Measurements from ENCODE around the gene MYO1G.
"Not testable (repeated sequence)": the region's sequence is repeated elsewhere in the genome, so short reads cannot be mapped to it uniquely, and the experiment has no call there.

Gene MYO1G

DNA sequence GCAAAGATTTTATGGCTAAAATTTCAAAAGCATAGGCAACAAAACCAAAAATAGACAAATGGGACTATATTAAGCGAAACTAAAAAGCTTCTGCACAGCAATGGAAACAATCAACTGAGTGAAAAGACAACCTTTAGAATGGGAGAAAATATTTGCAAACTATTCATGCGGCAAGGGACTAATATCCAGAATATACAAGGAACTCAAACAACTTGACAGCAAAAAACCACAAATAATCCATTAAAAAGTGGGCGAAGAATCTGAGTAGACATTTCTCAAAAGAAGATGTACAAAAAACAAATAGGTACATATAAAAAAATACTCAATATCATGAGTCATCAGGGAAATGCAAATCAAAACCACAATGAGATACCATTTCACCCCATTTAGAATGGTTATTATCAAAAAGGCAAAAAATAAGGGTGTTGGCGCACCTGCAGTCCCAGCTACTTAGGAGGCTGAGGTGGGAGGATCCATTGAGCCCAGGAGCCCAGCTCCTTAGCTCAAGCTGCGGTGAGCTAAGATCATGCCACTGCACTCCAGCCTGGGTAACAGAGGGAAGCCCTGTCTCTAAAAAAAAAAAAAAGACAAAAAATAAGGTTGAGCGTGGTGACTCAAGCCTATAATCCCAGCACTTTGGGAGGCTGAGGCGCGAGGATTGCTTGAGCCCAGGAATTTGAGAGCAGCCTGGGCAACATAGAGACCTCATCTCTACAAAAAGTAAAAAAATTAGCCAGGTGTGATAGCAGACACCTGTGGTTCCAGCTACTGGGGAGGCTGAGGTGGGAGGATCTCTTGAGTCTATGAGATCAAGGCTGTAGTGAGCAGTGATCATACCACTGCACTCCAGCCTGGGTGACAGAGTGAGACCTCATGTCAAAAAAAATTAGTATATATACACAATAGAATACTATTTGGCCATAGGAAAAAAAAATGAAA is 17.0 kb upstream of the MYO1G start:
- no peak overlapping the region for H3K4me3 ChIP-seq (ENCODE audit: low read length)
- DNase-seq (ENCODE audit: low read depth) = no peak
- no peak for TF ChIP-seq CTCF (conservative IDR thresholded peaks at IDR 0.05; ENCODE audit: low read length)

GRCh38 chr7:44994877-44995554 is 16.2 kb upstream of the MYO1G start:
- no peak for DNase-seq (ENCODE audit: low read depth)
- TF ChIP-seq CTCF (conservative IDR thresholded peaks at IDR 0.05; ENCODE audit: low read length) = no peak
- H3K4me3 ChIP-seq (ENCODE audit: low read length) = no peak overlapping the region

- H3K4me3 ChIP-seq (ENCODE audit: low read length); DNase-seq (ENCODE audit: low read depth): not testable (repeated sequence)
These were observed 13.4 kb upstream of the MYO1G start for GRCh38 chr7:44992004-44992795.

DNA sequence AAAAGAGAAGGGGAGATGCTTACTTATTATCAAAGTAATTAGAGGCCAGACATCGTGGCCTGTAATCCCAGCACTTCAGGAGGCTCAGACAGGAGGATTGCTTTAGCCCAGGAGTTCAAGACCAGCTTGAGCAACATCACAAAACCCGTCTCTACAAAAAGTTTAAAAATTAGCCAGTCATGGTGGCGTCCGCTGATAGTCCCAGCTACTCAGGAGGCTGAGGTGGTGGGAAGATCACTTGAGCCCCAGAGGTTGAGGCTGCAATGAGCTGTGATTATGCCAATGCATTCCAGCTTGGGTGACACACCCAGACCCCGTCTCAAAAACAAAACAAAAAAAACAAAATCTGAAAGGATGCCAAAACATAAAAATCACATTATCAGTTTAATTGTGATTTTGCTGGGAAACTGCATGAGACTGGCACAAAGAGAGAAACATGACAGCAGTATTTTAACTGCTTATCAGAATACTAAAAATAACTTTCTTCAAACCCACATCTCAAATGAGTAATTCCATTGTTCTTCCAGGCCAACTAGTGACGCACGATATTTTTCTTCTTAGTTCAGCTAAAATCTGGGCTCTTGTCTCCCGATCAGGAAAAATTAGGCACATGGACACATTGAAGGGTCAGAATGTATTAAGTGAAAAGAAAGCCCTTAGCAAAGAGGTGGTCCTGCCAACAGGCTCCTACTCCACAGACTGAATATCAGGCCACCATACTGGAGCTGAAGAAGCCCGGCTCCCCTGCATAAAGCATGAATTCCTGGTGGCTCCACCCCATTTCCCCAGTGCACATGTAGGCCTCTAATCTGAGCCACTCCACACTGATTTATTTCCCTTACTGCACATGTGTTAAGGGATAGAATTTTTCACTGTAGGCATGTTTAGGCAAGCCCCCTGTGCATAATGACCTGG is 11.6 kb upstream of the MYO1G start:
- DNase-seq (ENCODE audit: low read depth) = no peak
- TF ChIP-seq CTCF (conservative IDR thresholded peaks at IDR 0.05; ENCODE audit: low read length) = no peak
- no peak overlapping the region for H3K4me3 ChIP-seq (ENCODE audit: low read length)

DNA sequence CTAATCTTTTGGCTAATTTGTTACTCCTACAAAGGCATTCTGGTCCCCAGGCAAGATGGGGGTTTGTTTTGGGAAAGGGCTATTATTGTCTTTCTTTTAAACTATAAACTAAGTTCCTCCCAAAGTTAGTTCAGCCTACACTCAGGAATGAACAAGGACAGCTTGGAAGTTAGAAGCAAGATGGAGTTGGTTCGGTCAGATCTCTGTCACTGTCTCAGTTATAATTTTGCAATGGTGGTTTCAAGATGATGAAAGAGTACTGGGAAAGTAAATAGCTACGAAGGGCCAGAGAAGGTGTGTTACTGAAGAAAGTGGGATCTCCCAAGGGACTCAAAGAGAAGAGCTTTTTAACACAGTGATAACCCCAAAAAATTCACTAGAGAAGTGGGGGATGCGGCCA is 10.3 kb upstream of the MYO1G start:
- no peak for DNase-seq (ENCODE audit: low read depth)
- TF ChIP-seq CTCF (conservative IDR thresholded peaks at IDR 0.05; ENCODE audit: low read length) = no peak
- H3K4me3 ChIP-seq (ENCODE audit: low read length) = no peak overlapping the region

- no peak for DNase-seq (ENCODE audit: low read depth)
- TF ChIP-seq CTCF (conservative IDR thresholded peaks at IDR 0.05; ENCODE audit: low read length) = no peak
- no peak overlapping the region for H3K4me3 ChIP-seq (ENCODE audit: low read length)
These were observed 9.9 kb upstream of the MYO1G start for GRCh38 chr7:44988701-44989100.

All from AG10803 (cell line).